ENCODE results near the gene CD44. TPM values are rescaled to one million over a fixed set of nuclear protein-coding genes. Genes with fewer than 3 reads are reported as not detected.
A peak's percentile ranks its signal among the peaks of the same experiment; 100 is the strongest.

The CD44 gene
- polyA plus RNA-seq, 1 of the 3 experiments (the other 2 are of a cell fraction): 457 TPM

DNA sequence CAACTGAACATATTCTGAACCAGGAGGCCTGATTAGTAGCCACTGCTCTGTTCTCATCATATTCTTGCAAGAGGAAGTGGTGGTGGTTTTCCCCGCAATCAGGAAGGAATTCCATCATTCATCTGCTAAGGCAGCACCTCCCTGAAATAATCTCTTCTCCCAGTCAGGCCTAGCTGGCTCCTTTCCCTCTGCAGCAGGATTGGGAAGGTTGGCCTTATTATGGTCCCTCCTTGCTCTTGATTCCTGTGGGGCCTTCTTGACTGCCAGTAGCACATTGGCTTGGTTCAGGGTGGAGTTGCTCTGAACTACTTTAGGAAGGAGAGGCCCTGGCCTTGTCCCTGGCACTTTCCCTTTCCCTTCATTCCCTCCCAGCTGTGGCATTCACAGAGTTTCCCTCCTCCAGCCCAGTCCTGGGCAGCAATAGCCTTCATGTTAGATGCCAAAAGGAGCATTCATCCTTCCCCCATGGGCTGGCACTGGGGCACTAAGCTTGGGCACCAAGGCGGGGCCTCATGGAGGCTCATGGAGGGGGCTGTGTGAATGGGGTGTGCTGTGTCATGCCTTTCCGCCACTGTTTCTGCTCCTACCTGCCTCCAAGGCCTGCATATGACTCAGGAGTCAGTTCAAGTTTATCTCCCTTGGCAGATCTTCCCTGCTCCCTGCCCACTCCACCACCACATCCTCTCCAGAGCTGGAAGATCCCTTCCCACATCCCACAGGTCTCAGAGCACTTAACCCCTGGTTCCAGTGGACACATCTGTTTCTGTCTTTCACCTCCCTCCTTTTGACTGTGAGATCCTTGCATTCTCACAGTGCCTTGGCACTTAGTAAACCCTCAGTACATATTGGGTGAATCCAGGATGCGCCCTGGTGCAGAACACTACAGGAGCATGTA, 27.6 kb upstream of the CD44 start:
- Histone ChIP-seq H3K4me1 (ENCODE audit: control insufficient read depth in 1 of 2, insufficient read depth in 2 of 2, low read depth in 1 of 2, low read length in 1 of 2) (peaks cover 0 to 19% of the 10 kb centered on the region in 2 experiments; a peak in 3 of 4 replicates), H3K9me3 (no peaks in the 10 kb centered on the region), H3K9me2 (no peaks in the 10 kb centered on the region), H2AFZ (ENCODE audit: low read depth) (peak overlapping the region; percentile 85), H3K27me3 (ENCODE audit: insufficient read depth) (no peaks in the 10 kb centered on the region), H3K9ac (peak overlapping the region; percentile 48; the same call in 1 of the 2 replicates), H3K4me3 (ENCODE audit: low read depth in 2 of 2, low read length in 1 of 2) (no peak overlapping the region), H3K4me2 (peak overlapping the region; percentile 66), H3F3A (replicated peaks; ENCODE audit: insufficient read depth) (peaks cover 6% of the 10 kb centered on the region), H3K36me3 (replicated peaks in 1 of 2; ENCODE audit: control insufficient read depth in 1 of 2, insufficient read depth in 2 of 2, low read length in 1 of 2) (no peaks in the 10 kb centered on the region), H3K27ac (ENCODE audit: low read depth in 2 of 2, low read length in 1 of 2) (peak overlapping the region in 1 of 2 experiments; percentile 83; a peak in 2 of 4 replicates), H3K79me2 (ENCODE audit: insufficient read depth) (no peaks in the 10 kb centered on the region), H4K20me1 (ENCODE audit: insufficient read depth) (no peaks in the 10 kb centered on the region)
- ChIA-PET CTCF (no interaction called here), POLR2A (no interaction called here)
- 63% methylated on average over 4 of the region's 4 CpGs for WGBS (ENCODE audit: low lambda C conversion rate)
- DNase-seq: no peak
- TF ChIP-seq RCOR1 (IDR thresholded peaks at IDR 0.05; ENCODE audit: low read length): no peak
- TF ChIP-seq, protein P1, sequence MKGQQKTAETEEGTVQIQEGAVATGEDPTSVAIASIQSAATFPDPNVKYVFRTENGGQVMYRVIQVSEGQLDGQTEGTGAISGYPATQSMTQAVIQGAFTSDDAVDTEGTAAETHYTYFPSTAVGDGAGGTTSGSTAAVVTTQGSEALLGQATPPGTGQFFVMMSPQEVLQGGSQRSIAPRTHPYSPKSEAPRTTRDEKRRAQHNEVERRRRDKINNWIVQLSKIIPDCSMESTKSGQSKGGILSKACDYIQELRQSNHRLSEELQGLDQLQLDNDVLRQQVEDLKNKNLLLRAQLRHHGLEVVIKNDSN (IDR thresholded peaks at IDR 0.05; ENCODE audit: borderline replicate concordance, low read depth): no peak
- TF ChIP-seq FOXJ3 (CRISPR knock-in tag; IDR thresholded peaks at IDR 0.05): no peak
- no peak for TF ChIP-seq NRF1 (IDR thresholded peaks at IDR 0.05; ENCODE audit: low read depth, low read length)
- peak; percentile 28; the same call in 1 of the 2 replicates for TF ChIP-seq MEF2A (IDR thresholded peaks at IDR 0.05; ENCODE audit: borderline replicate concordance, low read depth)
- TF ChIP-seq, protein P2, sequence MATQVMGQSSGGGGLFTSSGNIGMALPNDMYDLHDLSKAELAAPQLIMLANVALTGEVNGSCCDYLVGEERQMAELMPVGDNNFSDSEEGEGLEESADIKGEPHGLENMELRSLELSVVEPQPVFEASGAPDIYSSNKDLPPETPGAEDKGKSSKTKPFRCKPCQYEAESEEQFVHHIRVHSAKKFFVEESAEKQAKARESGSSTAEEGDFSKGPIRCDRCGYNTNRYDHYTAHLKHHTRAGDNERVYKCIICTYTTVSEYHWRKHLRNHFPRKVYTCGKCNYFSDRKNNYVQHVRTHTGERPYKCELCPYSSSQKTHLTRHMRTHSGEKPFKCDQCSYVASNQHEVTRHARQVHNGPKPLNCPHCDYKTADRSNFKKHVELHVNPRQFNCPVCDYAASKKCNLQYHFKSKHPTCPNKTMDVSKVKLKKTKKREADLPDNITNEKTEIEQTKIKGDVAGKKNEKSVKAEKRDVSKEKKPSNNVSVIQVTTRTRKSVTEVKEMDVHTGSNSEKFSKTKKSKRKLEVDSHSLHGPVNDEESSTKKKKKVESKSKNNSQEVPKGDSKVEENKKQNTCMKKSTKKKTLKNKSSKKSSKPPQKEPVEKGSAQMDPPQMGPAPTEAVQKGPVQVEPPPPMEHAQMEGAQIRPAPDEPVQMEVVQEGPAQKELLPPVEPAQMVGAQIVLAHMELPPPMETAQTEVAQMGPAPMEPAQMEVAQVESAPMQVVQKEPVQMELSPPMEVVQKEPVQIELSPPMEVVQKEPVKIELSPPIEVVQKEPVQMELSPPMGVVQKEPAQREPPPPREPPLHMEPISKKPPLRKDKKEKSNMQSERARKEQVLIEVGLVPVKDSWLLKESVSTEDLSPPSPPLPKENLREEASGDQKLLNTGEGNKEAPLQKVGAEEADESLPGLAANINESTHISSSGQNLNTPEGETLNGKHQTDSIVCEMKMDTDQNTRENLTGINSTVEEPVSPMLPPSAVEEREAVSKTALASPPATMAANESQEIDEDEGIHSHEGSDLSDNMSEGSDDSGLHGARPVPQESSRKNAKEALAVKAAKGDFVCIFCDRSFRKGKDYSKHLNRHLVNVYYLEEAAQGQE (IDR thresholded peaks at IDR 0.05; ENCODE audit: low read depth, low read length): peak; percentile 64
- TF ChIP-seq RAD21 (IDR thresholded peaks at IDR 0.05; ENCODE audit: low read length): no peak
- TF ChIP-seq, protein P3, sequence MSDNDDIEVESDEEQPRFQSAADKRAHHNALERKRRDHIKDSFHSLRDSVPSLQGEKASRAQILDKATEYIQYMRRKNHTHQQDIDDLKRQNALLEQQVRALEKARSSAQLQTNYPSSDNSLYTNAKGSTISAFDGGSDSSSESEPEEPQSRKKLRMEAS (IDR thresholded peaks at IDR 0.05; ENCODE audit: low read depth): peak; percentile 85
- peak; percentile 91 for TF ChIP-seq NFIC (IDR thresholded peaks at IDR 0.05; ENCODE audit: borderline replicate concordance)
- TF ChIP-seq FOXM1 (IDR thresholded peaks at IDR 0.05; ENCODE audit: low read depth): no peak
- peak; percentile 28; the same call in 1 of the 2 replicates for TF ChIP-seq TAF1 (IDR thresholded peaks at IDR 0.05; ENCODE audit: borderline replicate concordance, low read depth, low read length)
- peak; percentile 97 for TF ChIP-seq RXRA (IDR thresholded peaks at IDR 0.05; ENCODE audit: borderline replicate concordance, low read depth)
- TF ChIP-seq EZH2phosphoT487 (IDR thresholded peaks at IDR 0.05; ENCODE audit: borderline replicate concordance, low read depth): no peak
- no peak for TF ChIP-seq MXI1 (IDR thresholded peaks at IDR 0.05; ENCODE audit: low read depth, low read length)
- no peak for TF ChIP-seq GABPA (IDR thresholded peaks at IDR 0.05; ENCODE audit: low read depth)
- TF ChIP-seq, protein P4, sequence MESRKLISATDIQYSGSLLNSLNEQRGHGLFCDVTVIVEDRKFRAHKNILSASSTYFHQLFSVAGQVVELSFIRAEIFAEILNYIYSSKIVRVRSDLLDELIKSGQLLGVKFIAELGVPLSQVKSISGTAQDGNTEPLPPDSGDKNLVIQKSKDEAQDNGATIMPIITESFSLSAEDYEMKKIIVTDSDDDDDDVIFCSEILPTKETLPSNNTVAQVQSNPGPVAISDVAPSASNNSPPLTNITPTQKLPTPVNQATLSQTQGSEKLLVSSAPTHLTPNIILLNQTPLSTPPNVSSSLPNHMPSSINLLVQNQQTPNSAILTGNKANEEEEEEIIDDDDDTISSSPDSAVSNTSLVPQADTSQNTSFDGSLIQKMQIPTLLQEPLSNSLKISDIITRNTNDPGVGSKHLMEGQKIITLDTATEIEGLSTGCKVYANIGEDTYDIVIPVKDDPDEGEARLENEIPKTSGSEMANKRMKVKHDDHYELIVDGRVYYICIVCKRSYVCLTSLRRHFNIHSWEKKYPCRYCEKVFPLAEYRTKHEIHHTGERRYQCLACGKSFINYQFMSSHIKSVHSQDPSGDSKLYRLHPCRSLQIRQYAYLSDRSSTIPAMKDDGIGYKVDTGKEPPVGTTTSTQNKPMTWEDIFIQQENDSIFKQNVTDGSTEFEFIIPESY (IDR thresholded peaks at IDR 0.05; ENCODE audit: borderline replicate concordance, low read depth): peak; percentile 49; the same call in 1 of the 2 replicates
- no peak for TF ChIP-seq ELF1 (IDR thresholded peaks at IDR 0.05)
- TF ChIP-seq, protein P5, sequence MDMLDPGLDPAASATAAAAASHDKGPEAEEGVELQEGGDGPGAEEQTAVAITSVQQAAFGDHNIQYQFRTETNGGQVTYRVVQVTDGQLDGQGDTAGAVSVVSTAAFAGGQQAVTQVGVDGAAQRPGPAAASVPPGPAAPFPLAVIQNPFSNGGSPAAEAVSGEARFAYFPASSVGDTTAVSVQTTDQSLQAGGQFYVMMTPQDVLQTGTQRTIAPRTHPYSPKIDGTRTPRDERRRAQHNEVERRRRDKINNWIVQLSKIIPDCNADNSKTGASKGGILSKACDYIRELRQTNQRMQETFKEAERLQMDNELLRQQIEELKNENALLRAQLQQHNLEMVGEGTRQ (IDR thresholded peaks at IDR 0.05; ENCODE audit: borderline replicate concordance, low read depth, low read length): no peak
- TF ChIP-seq, protein P6, sequence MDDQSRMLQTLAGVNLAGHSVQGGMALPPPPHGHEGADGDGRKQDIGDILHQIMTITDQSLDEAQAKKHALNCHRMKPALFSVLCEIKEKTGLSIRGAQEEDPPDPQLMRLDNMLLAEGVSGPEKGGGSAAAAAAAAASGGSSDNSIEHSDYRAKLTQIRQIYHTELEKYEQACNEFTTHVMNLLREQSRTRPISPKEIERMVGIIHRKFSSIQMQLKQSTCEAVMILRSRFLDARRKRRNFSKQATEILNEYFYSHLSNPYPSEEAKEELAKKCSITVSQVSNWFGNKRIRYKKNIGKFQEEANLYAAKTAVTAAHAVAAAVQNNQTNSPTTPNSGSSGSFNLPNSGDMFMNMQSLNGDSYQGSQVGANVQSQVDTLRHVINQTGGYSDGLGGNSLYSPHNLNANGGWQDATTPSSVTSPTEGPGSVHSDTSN (IDR thresholded peaks at IDR 0.05): peak; percentile 79
- TF ChIP-seq, protein P7, sequence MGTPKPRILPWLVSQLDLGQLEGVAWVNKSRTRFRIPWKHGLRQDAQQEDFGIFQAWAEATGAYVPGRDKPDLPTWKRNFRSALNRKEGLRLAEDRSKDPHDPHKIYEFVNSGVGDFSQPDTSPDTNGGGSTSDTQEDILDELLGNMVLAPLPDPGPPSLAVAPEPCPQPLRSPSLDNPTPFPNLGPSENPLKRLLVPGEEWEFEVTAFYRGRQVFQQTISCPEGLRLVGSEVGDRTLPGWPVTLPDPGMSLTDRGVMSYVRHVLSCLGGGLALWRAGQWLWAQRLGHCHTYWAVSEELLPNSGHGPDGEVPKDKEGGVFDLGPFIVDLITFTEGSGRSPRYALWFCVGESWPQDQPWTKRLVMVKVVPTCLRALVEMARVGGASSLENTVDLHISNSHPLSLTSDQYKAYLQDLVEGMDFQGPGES (IDR thresholded peaks at IDR 0.05; ENCODE audit: low read depth, low read length): no peak
- peak; percentile 90 for TF ChIP-seq TCF12 (IDR thresholded peaks at IDR 0.05)
- no peak for TF ChIP-seq SMC3 (IDR thresholded peaks at IDR 0.05; ENCODE audit: low read depth, low read length)
- TF ChIP-seq CHD2 (IDR thresholded peaks at IDR 0.05; ENCODE audit: low read length, partially characterized antibody): no peak
